Stimulated activated CD8-positive, alpha-beta memory T cell treated with anti-CD3 and anti-CD28 coated beads, Interleukin-7, amount 100 ng/mL, for 4 hours (primary cell): Measurements from ENCODE around the gene CYTL1.
"Not testable (repeated sequence)": the region's sequence is repeated elsewhere in the genome, so short reads cannot be mapped to it uniquely, and the experiment has no call there.

Experiments
- DNase-seq, 2 donors: peaks; one replicate each; pipeline ENCODE4 v3.0.0-alpha.2; 2020; ENCODE audit warnings: low read depth in 2 of 2

Gene CYTL1

GRCh38 chr4:5033281-5033841, 14.1 kb upstream of the CYTL1 start:
- DNase-seq: no peak

DNA sequence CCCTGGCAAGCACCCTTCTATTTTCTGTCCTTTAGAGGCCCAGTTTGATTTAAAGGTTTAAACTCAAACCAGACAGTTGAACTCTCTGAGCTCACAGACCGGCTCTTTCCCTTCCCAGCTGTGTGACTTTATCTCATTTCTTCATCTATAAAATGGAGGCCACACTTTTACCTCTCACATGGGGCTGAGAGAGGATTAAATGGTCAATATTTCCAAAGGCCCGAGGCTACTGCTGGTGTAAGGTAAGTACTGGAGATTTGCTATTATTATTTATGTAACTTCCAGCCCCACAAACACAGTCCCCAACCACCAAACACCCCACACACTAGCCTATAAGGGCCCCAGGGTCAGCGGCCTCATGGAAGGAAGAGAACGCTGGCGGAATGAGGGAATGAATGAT, 13.6 kb upstream of the CYTL1 start:
- DNase-seq: no peak

- no peak for DNase-seq
Observed at GRCh38 chr4:5030927-5031326, 11.7 kb upstream of the CYTL1 start.

DNA sequence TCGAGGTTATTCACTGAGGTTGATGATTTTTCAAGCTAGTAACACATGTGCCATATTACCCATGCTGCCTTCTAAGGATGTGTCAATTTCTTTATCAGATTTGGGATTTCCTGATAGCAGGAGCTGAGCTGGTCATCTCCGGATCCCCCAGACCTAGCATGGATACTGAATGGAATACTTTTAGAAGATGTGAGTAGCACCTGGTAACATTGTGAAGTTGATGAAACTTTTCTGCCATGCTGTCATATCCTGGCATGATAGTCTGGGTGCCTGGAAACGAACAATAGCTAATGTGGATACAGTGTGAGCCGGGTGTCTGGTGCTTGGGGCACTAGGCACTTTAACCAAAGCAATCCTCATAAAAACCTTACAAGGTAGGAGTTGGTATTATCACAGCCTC, 11.0 kb upstream of the CYTL1 start:
- no peak for DNase-seq

DNA sequence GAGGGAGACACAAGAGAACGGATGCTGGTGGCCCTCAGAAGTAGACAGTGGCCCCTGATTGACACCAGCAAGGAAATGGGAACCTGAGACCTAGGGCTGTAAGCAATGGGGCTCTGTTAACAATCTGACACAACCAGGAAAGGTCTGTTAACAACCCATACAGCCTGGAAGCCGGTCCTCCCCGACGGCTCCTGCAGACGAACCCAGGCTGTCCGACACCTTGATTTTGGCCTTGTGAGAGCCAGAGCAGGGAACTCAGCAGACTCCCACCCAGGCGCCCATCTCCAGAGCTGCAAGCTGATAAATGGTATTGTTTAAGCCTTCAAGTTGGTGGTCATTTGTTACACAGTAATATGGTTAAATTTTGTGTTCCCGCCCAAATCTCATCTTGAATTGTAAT, 10.2 kb upstream of the CYTL1 start:
- DNase-seq: no peak

DNA sequence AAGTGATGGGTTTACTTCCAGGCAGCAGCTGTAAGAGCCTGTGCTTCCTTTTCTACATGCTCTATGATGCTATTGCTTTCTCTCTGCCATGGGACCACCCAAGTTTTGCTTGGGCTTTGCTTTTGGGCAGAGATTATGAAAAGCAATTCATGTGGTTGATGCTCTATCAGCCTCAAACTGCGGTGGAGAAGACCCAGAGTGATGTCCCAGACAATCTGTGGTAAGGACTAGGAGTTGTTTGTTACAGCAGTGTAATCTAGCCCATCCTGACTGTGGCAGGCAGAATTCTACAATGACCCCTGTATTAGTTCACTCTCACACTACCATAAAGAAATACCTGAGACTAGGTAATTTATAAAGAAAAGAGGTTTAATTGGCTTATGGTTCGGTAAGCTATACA, 9.2 kb upstream of the CYTL1 start:
- DNase-seq: no peak

- DNase-seq: no peak
Observed at GRCh38 chr4:5027346-5027745, 8.1 kb upstream of the CYTL1 start.

DNA sequence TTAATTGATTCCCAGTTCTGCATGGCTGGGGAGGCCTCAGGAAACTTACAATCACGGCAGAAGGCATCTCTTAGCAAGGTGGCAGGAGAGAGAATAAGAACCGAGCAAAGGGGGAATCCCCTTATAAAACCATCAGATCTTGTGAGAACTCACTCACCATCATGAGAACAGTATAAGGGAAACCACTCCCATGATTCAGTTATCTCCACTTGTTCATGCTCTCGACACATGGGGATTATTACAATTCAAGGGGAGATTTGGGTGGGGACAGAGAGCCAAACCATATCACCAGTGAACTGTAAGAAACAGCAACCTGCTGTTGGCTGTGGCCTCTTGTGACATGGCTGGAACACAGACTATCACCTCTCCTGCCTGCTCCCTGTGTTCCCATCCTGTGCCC, 7.1 kb upstream of the CYTL1 start:
- no peak for DNase-seq

DNA sequence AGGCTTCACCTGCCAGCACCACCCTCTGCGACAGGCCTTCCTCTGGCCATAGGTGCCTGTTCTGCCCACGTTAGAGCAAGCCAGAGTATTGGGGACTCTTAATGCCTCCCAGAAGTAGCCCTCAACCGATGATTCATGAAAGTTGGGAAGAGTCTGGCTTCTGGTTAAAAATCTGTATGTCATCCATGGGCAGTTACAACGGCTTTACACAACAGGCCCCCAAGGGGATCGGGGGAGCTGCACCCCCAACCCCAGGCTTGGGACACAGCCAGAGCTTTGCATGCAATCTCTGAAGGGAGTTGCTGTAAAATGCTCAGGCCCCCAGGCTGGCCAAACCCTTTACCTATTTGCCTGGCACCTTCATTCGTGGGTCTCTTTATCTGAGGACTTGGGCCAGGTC, 5.4 kb upstream of the CYTL1 start:
- DNase-seq: no peak

DNA sequence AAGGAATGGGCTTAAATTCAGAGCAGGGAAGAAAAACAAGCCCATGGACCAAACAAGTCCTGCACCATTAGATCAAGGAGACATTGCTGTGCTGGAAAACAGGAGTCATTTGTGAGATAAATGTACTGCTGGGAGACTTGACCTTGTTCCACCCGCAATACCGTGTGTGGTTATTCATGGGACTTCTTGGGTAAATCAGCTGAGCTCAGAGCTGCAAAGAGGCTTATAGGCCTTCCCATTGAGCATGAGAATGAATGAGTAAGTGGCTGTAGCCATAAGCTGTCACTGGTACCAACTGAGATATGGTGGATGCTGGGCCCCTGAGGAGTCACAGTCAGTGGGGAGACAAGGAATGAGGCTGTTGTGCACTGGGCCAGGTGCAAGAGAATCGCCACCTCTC, 2.3 kb upstream of the CYTL1 start:
- no peak for DNase-seq

DNA sequence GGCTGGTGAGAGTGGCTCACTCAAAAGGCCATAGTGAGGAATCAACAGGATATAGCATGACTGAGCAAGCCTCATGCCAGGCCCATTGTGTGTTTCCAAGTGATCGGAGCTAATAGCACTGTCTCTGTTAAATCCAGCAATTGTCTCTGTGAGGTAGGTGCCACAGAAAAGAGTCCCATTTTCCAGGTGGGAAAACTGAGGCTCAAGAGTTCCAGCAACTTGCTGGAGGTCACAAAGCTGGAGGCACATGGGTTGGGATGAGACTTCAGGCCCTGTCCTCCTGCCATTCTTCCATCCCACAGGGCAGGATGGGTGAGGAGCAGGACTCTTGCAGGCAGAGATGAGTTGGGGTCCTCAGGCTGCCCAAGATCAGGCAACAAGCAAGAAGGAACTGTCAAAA, 1.1 kb upstream of the CYTL1 start:
- no peak for DNase-seq

DNA sequence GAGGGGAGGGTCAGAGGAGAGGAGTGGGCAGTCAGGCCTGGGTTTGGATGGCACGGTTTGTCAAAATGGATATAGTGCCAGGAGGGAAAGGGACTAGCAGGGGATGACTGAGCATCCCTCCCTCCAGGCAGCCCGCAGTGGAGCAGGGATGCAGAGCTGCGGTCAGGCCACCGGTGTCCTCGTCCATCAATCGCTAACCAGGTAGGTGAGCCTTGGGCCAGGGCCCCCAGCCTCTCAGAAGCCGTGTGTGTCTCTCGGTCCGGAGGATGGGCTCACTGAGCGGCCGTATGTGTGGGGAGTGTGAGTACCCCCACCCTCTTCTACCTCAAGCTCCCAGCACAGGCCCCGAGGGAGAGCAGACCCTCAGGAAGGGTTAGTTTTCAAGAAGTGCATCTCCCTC, 538 bp upstream of the CYTL1 start:
- no peak for DNase-seq

- DNase-seq: no peak
Observed at GRCh38 chr4:5018603-5019002, 655 bp downstream of the CYTL1 start.

DNA sequence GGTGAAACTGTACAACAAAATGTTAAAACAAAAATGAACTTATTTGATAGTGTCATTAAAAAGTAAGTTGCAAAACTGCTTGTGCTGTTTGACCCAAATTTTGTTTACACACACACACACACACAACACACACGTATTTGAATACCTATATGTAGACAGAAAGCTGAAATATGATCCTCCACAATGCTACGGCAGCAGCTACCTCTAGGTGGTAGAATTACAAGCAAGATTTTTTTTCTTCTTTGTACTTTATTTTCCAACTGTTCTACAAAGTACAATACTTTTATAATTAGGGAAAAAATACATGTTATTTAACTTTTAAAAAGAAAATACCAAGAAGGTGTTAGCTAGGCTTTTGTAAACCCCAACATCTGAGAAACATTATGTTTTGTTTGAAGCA, 1.2 kb downstream of the CYTL1 start:
- DNase-seq: no peak

DNA sequence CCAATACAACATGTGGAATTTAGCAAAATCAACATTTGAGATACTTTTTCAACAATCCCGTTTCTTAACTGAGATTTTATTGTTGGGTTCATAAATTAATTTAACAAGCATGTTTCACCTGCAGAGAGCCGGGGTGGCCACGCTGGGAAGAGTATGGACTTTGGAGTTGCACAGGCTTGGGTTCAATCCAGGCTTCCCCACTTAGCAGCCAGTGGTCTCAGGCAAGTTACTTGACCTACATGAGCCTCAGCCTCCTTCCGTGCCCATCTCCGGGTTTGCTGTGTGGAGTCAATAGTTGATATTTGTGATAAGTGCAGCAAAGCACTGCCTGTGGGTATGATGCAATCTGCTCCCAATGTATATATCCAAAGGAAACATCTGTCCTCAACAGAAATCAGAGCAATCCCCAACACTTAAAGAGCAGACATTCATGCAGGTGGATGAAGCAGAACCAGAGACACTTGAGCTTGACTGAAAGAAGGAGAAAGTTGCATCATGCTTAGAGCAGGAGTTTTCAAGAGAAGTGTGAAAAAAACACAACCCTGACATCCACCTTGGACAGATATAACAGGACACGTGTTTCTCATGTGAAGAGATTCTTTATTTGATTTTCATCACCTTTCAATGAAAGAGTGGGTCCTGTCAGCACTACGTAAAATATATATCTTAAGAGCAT, 5.1 kb downstream of the CYTL1 start:
- DNase-seq: no peak

DNA sequence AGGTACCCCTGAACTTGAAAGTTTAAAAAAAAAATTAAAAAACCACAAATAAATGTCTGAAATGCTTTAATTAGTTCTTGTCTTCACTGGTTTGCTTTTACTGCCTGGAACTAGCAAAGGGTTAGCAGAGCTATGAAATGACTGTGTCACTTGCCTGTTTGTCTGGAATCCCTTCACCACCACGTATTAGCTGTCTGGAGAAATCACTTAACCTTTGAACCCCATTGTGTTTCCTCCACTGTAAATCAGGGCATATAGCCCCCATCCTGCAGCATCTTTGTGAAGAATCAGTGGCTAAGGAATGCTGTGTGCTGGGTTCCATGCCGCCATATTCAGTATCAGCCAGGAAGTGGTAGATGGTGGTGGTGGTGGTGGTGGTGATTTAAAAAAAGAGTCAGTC, 6.3 kb downstream of the CYTL1 start:
- DNase-seq: no peak

- no peak for DNase-seq
Observed at GRCh38 chr4:5012244-5012898, 6.9 kb downstream of the CYTL1 start.

GRCh38 chr4:5010984-5011383, 8.3 kb downstream of the CYTL1 start:
- no peak for DNase-seq

- no peak for DNase-seq
Observed at GRCh38 chr4:5009796-5010195, 9.5 kb downstream of the CYTL1 start.

- not testable (repeated sequence) for DNase-seq
Observed at GRCh38 chr4:5006932-5007331, 12.3 kb downstream of the CYTL1 start.

- DNase-seq: no peak
Observed at GRCh38 chr4:5004496-5004895, 14.8 kb downstream of the CYTL1 start.

DNA sequence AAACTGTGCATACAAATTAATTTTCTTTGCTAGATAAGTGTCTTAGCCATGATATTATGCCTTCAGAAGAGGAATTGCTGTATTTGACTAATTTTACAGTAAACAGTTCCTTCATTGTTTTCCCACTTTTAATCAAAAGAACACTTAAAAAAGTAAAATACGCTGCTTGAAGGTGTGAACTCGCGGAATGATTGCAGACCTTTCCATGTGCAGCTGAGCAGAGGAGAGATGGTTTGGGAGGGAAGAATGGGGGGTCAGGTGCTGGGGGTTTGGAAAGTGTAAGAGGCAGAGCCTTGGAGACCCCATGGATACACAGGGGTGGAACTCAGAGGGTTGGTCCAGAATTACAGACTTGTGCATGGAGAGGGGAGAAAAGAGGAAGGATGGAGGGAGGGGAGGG, 15.3 kb downstream of the CYTL1 start:
- no peak for DNase-seq

DNA sequence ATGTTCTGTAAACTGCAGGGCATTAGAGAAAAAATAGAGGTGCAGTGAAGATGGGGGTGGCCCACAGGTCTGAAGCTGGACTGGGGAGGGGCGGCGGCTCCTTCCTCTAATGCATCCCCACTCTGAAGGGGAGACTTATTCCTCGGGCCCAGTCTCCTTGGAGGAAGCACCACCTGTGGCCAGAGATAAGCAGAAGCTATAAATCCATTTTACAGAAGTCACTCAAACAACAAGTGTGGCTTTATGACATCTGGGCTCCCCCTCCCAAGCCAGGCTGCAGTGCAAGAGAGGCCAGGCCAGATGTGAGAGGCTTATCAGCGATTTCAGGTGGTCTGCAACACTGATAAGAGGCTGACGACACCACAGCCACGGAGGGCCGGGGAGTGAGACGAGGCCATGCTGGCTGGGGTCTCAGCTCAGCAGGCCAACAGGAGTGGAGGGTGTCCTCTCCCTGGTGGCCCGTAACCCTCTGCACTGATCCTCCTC, 15.8 kb downstream of the CYTL1 start:
- DNase-seq: no peak
